Measurements from ENCODE around the gene SLC7A5. TPM values are rescaled to one million over a fixed set of nuclear protein-coding genes. Genes with fewer than 3 reads are reported as not detected.
"Not testable (repeated sequence)": the region's sequence is repeated elsewhere in the genome, so short reads cannot be mapped to it uniquely, and the experiment has no call there.

SLC7A5 gene
- total and polyA plus RNA-seq, 8 donors: 9.6 to 35.0 (median 11.1) TPM

DNA sequence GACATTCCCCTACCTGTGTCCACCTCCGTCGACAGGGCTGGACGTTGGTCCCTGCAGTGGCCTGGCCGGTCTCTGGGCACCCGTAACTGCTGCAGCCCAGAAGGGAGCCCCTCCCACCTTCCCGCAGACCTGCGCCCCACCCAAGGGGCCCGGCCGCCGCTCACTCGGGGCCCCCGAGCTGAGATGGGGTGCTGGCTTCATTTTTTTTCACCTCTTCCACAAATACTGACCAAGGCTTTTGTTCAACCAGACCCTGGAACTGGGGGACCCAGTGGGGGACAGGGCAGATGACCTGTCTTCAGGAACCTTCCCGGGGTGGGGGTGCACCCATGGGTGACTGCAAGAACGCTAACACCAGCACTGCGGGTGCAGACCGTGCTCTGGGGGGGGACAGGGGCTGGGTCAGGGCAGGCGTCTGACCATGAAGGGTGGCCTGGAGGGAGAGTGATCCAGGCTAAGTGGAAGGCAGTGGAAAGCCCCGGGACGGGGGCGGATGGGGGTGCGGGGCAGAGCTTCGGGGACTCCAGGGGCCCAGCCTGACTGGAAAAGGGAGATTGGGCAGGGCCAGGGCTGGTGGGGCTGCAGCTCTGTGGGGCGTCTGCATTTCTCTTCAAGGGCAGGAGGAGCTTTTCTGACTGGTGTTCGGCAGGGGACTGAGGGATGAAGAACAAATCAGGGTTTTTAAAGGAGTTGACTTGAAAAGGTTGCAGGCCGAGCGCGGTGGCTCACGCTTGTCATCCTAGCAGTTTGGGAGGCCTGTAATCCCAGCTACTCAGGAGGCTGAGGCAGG is 42.3 kb downstream of the SLC7A5 start:
- intact Hi-C loops (cut with DNase I): no loop called here

DNA sequence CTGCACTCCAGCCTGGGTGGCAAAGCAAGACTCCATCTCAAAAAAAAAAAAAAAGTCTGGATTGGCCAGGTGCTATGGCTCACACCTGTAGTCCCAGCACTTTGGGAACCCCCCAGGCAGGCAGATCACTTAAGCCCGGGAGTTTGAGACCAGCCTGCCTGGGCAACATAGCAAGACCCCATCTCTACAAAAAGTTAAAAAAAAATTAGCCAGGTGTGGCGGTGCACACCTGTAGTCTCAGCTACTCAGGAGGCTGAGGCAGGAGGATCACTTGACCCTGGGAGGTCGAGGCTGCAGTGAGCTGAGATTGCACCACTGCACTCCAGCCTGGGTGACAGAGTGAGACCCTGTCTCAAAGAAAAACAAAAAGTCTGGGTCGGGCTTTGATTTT is 42.9 kb downstream of the SLC7A5 start:
- intact Hi-C loops (cut with DNase I); H3K9me3 ChIP-seq; DNase-seq; H3K27ac ChIP-seq; H3K4me3 ChIP-seq; H3K4me1 ChIP-seq; ATAC-seq: not testable (repeated sequence)
- peaks cover 0 to 32% of the 10 kb centered on the region in 2 donors for H3K27me3 ChIP-seq
- H3K36me3 ChIP-seq: peaks cover 0 to 12% of the 10 kb centered on the region in 2 donors

More for the DNA sequence above, 42.3 kb downstream of the SLC7A5 start:
- peak in 1 of 4 donors; percentile 57 for DNase-seq
- H3K27me3 ChIP-seq: peaks cover 0 to 32% of the 10 kb centered on the region in 2 donors
- TF ChIP-seq, protein P1, sequence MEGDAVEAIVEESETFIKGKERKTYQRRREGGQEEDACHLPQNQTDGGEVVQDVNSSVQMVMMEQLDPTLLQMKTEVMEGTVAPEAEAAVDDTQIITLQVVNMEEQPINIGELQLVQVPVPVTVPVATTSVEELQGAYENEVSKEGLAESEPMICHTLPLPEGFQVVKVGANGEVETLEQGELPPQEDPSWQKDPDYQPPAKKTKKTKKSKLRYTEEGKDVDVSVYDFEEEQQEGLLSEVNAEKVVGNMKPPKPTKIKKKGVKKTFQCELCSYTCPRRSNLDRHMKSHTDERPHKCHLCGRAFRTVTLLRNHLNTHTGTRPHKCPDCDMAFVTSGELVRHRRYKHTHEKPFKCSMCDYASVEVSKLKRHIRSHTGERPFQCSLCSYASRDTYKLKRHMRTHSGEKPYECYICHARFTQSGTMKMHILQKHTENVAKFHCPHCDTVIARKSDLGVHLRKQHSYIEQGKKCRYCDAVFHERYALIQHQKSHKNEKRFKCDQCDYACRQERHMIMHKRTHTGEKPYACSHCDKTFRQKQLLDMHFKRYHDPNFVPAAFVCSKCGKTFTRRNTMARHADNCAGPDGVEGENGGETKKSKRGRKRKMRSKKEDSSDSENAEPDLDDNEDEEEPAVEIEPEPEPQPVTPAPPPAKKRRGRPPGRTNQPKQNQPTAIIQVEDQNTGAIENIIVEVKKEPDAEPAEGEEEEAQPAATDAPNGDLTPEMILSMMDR (IDR thresholded peaks at IDR 0.05): no peak
- ATAC-seq: no peak
- no peak overlapping the region for H3K4me3 ChIP-seq
- no peaks in the 10 kb centered on the region for H3K9me3 ChIP-seq
- H3K4me1 ChIP-seq: no peaks in the 10 kb centered on the region
- no peak overlapping the region for H3K27ac ChIP-seq
- peaks cover 0 to 17% of the 10 kb centered on the region in 2 donors for H3K36me3 ChIP-seq

DNA sequence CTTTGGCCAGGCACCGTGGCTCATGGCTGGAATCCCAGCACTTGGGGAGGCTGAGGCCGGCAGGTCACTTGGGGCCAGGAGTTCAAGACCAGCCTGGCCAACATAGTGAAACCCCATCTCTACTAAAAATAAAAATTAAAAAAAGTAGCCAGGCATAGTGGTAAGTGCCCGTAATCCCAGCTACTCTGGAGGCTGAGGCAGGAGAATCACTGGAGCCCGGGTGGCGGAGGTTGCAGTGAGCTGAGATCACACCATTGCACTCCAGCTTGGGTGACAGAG is 43.5 kb downstream of the SLC7A5 start:
- H3K4me1 ChIP-seq; DNase-seq; intact Hi-C loops (cut with DNase I); H3K27ac ChIP-seq; H3K9me3 ChIP-seq; H3K36me3 ChIP-seq; ATAC-seq; H3K4me3 ChIP-seq: not testable (repeated sequence)
- H3K27me3 ChIP-seq: peaks cover 0 to 32% of the 10 kb centered on the region in 2 donors

DNA sequence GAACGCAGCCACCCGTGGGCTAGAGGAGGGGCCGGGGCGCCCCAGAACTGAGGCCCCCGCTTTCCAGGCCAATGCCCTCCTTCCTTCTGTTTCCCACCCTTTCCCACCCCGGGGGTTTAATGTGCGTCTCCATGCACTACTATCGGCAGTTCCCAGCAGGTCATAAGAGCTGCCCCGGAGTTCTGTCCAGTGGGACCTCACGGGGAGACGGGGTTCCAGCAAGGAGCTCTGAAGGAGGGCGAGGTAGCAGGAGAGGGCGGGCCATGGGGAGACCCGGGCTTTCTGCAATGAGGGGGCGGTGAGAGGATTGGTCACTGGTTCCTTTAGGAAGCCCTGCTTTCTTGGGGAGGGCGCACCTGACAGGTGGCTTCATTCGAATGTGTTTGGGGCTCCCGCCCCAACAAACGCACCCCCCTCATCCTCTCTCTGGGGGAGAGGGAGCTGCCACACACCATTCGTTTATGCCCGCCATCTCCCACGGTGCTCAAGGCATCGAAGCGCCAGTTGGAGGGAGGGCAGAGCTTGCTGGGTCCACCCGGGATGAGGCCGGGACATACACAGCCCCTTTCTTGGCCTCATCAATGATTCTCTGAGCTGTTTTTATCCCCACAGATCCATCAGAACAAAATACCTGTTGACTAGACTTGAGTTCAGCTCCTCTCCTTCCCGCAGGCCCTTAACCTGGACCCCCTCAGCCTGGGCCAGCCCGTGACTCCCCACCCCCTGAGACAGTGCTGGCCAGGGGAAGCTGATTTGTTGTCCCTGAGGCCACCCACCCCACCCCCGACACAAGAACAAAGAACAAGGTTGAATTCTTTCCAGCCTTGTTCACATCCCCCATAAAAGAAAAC is 44.1 kb downstream of the SLC7A5 start:
- intact Hi-C loops (cut with DNase I): no loop called here
- DNase-seq (peak in 1 of 4 donors; percentile 39), ATAC-seq (no peak)
- Histone ChIP-seq H3K27me3 (peaks cover 0 to 32% of the 10 kb centered on the region in 2 donors), H3K27ac (no peak overlapping the region), H3K9me3 (no peaks in the 10 kb centered on the region), H3K36me3 (no peaks in the 10 kb centered on the region), H3K4me3 (no peak overlapping the region), H3K4me1 (no peaks in the 10 kb centered on the region)
- TF ChIP-seq, protein P1 (IDR thresholded peaks at IDR 0.05): no peak

DNA sequence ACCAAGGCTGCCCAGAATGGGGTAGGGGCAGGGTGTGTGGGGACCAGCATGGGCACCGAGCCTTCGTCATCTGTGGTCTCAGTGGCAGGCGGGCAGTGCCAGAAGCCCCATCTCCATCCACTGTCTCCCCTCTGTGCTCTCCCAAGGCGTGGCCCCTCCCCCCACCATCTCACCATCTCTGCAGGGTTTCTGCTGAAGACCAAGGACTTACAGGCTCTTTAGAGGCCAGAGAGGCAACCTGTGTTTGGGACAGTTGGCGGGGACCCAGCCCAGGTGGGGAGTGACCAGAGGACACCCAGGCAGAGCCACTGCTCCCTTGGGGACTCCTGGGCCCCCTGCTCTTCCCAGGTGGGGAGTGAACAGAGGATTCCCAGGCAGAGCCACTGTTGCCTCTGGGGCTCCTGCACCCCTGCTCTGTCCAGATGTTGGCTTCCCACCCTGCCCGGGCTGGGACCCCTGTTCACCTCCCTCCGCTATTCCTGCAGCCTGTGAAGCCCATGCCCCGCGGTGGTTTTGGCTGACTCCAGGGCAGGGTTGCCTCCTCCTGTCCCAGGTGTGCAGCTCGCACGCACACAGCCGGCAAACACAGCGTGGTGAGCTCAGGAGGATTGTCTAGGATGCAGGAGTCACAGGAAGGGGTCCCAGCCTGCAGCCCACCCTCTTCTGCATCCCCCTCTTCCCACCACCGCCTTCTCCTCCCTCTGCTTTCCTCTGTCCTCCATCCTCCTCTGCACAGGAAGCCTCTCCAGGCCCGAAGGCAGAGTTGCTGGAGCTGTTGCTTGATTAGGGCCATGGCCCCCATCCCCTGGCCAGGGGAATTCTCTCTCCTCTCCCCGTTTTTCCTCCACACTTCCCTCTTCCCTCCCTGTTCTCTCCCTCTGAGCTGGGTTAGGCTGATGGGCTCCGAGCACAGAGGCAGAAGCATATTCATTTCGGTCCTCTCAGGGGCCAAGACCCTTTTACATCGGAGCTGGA is 45.0 kb downstream of the SLC7A5 start:
- intact Hi-C loops (cut with DNase I): no loop called here
- Histone ChIP-seq H3K27ac (no peak overlapping the region), H3K27me3 (peaks cover 0 to 32% of the 10 kb centered on the region in 2 donors), H3K9me3 (no peaks in the 10 kb centered on the region), H3K4me3 (no peak overlapping the region), H3K36me3 (no peaks in the 10 kb centered on the region), H3K4me1 (no peaks in the 10 kb centered on the region)
- ATAC-seq (no peak), DNase-seq (peak in 1 of 4 donors; percentile 67)
- TF ChIP-seq, protein P1 (IDR thresholded peaks at IDR 0.05): no peak
